ENCODE measurements around the gene HDAC4. TPM values are rescaled to one million over a fixed set of nuclear protein-coding genes. Genes with fewer than 3 reads are reported as not detected.
A peak's percentile ranks its signal among the peaks of the same experiment; 100 is the strongest.

Gene HDAC4
- total and polyA plus RNA-seq, 2 donors (not counting 1 experiment from before 2014, with no cell fraction given) = 13.5 to 46.0 TPM

DNA sequence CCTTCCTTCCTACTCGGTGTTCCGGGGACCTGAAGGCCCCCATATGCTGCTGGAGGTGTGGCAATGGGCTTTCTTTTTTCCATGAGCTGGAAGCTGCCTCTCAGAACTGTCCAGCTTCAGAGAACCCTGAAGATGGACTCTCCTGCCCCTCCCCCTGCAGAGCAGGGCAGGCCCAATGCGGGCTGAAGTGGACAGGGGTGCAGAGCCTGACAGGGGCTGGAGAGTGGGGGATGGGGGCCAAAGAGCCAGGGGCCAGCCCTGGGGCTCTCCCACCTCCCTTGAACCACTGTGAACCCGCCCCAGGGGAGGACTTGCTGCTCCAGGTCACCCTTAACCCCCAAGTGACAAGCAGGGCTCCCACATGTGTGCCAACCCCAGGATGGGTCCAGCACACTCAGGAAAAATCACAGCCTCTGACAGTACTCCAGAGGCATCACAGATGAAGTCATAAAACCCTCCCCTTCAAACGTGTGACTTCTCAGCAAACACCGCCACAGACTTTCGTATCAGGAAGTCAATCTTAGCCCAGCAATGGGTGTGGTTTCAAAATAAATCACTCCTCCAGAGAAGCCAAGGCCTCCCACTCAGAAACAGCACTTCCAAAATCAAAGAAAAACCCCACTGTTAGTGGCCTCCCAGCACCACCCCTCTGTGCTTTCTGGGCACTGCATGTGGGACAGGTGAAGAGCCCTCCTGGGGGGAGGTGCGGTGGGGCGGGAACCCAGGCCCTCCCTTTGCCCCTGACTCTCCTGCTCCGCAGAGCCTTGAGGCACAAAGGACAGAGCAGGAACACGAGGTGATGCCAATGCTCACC lies 135.8 kb downstream of the HDAC4 start:
- H3K36me3 ChIP-seq (replicated peaks in 1 of 2; ENCODE audit: control extremely low read depth in 1 of 2, control insufficient read depth in 1 of 2, extremely low read depth in 1 of 2, insufficient read depth in 2 of 2, low read length in 1 of 2) = peaks cover 0 to 3% of the 10 kb centered on the region in 2 experiments
- H3K4me3 ChIP-seq (ENCODE audit: control extremely low read depth in 1 of 5, extremely low read depth in 1 of 5, insufficient read depth in 1 of 5, low read depth in 2 of 5, low read length in 4 of 5) = no peak overlapping the region
- 37% methylated on average over 11 of the region's 11 CpGs for WGBS (ENCODE audit: insufficient coverage)
- H3K27me3 ChIP-seq (replicated peaks in 1 of 4; ENCODE audit: control extremely low read depth in 1 of 4, control insufficient read depth in 3 of 4, insufficient read depth in 4 of 4, low read length in 3 of 4) = peaks cover 0 to 95% (median 33%) of the 10 kb centered on the region in 4 experiments
- H3K79me2 ChIP-seq (ENCODE audit: control insufficient read depth, insufficient read depth, low read length) = peaks cover 86% of the 10 kb centered on the region
- peak overlapping the region; percentile 71 for H3K4me3 Mint-ChIP-seq
- no peak overlapping the region for H3K27ac ChIP-seq (ENCODE audit: low read length in 2 of 2)
- H3K27me3 Mint-ChIP-seq = peaks cover 53% of the 10 kb centered on the region
- peak overlapping the region; percentile 85 for H3K4me2 ChIP-seq (replicated peaks; ENCODE audit: low read depth, low read length, poor library complexity, severe bottlenecking)
- H2AFZ ChIP-seq (ENCODE audit: insufficient read depth, low read depth, low read length, poor library complexity, severe bottlenecking) = no peak overlapping the region
- POLR2A ChIA-PET = interaction anchor here (1.3 kb wide), 1 partner anchor 136 kb away, joined by 3 read pairs; the partner anchor contains the start of gene HDAC4
- ATAC-seq (ENCODE audit: low read depth) (peak; percentile 29), DNase-seq (peak; percentile 70)
- H4K20me1 ChIP-seq (ENCODE audit: control insufficient read depth, insufficient read depth, low read length, poor library complexity, severe bottlenecking) = peaks cover 100% of the 10 kb centered on the region
- peaks cover 64 to 74% of the 10 kb centered on the region in 2 donors for H3K4me1 ChIP-seq (ENCODE audit: control insufficient read depth in 2 of 2, insufficient read depth in 2 of 2, low read length in 2 of 2)
- H3K9ac ChIP-seq (ENCODE audit: low read length) = no peak overlapping the region
- no peak for TF ChIP-seq EZH2 (IDR thresholded peaks at IDR 0.05; ENCODE audit: borderline replicate concordance, insufficient read depth, low read depth, low read length, poor library complexity, severe bottlenecking)
- TF ChIP-seq, protein P1, sequence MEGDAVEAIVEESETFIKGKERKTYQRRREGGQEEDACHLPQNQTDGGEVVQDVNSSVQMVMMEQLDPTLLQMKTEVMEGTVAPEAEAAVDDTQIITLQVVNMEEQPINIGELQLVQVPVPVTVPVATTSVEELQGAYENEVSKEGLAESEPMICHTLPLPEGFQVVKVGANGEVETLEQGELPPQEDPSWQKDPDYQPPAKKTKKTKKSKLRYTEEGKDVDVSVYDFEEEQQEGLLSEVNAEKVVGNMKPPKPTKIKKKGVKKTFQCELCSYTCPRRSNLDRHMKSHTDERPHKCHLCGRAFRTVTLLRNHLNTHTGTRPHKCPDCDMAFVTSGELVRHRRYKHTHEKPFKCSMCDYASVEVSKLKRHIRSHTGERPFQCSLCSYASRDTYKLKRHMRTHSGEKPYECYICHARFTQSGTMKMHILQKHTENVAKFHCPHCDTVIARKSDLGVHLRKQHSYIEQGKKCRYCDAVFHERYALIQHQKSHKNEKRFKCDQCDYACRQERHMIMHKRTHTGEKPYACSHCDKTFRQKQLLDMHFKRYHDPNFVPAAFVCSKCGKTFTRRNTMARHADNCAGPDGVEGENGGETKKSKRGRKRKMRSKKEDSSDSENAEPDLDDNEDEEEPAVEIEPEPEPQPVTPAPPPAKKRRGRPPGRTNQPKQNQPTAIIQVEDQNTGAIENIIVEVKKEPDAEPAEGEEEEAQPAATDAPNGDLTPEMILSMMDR (IDR thresholded peaks at IDR 0.05) = no peak
- intact Hi-C loops (cut with micrococcal nuclease) = loop anchor here (5.0 kb wide), 1 partner anchor 117 kb away; no protein-coding TSS in a partner anchor
- H3K9me3 Mint-ChIP-seq (ENCODE audit: insufficient read depth) = no peaks in the 10 kb centered on the region
- peaks cover 0 to 36% (median 0%) of the 10 kb centered on the region in 3 donors for H3K9me3 ChIP-seq (ENCODE audit: control extremely low read depth in 1 of 3, control insufficient read depth in 2 of 3, insufficient read depth in 1 of 3, low read length in 2 of 3)
- CTCF ChIA-PET = interaction anchor here (1.0 kb wide), 1 partner anchor 12 kb away, joined by 3 read pairs; no protein-coding TSS in a partner anchor
- peak overlapping the region; percentile 41 for H3K27ac Mint-ChIP-seq
- H3K4me1 Mint-ChIP-seq = peaks cover 66% of the 10 kb centered on the region

DNA sequence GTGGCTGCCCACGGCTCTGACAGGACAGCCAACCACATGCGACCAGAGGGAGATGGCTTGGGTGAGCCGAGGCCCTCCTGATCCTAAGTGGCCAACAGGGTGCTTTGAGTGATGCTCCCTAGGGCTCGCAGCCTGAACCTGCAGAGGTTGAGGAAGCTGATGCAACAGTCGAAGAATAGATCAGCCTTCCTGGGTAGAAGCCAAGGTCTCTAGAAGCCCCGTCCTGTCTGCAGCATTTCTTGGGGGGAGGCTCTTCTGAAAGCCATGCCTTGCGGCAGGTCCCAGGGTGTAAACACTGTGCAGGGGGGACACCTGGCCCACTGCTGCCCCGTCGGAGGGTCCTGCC lies 136.4 kb downstream of the HDAC4 start:
- intact Hi-C loops (cut with micrococcal nuclease) = no loop called here
- Histone ChIP-seq H3K79me2 (ENCODE audit: control insufficient read depth, insufficient read depth, low read length) (peaks cover 87% of the 10 kb centered on the region), H2AFZ (ENCODE audit: insufficient read depth, low read depth, low read length, poor library complexity, severe bottlenecking) (no peak overlapping the region), H3K4me1 (ENCODE audit: control insufficient read depth in 2 of 2, insufficient read depth in 2 of 2, low read length in 2 of 2) (peaks cover 69 to 76% of the 10 kb centered on the region in 2 donors), H3K9ac (ENCODE audit: low read length) (no peak overlapping the region), H4K20me1 (ENCODE audit: control insufficient read depth, insufficient read depth, low read length, poor library complexity, severe bottlenecking) (peaks cover 100% of the 10 kb centered on the region), H3K4me3 (ENCODE audit: control extremely low read depth in 1 of 5, extremely low read depth in 1 of 5, insufficient read depth in 1 of 5, low read depth in 2 of 5, low read length in 4 of 5) (no peak overlapping the region), H3K27me3 (replicated peaks in 1 of 4; ENCODE audit: control extremely low read depth in 1 of 4, control insufficient read depth in 3 of 4, insufficient read depth in 4 of 4, low read length in 3 of 4) (peaks cover 0 to 94% (median 32%) of the 10 kb centered on the region in 4 experiments), H3K9me3 (ENCODE audit: control extremely low read depth in 1 of 3, control insufficient read depth in 2 of 3, insufficient read depth in 1 of 3, low read length in 2 of 3) (peaks cover 0 to 36% (median 0%) of the 10 kb centered on the region in 3 donors), H3K4me2 (replicated peaks; ENCODE audit: low read depth, low read length, poor library complexity, severe bottlenecking) (peak overlapping the region; percentile 85), H3K36me3 (replicated peaks in 1 of 2; ENCODE audit: control extremely low read depth in 1 of 2, control insufficient read depth in 1 of 2, extremely low read depth in 1 of 2, insufficient read depth in 2 of 2, low read length in 1 of 2) (peaks cover 0 to 3% of the 10 kb centered on the region in 2 experiments), H3K27ac (ENCODE audit: low read length in 2 of 2) (no peak overlapping the region)
- Mint-ChIP-seq H3K9me3 (ENCODE audit: insufficient read depth) (no peaks in the 10 kb centered on the region), H3K4me1 (peaks cover 69% of the 10 kb centered on the region), H3K27me3 (peaks cover 48% of the 10 kb centered on the region), H3K27ac (no peak overlapping the region), H3K4me3 (peak overlapping the region; percentile 23)
- CTCF ChIA-PET = interaction anchor here (1.0 kb wide), 1 partner anchor 12 kb away, joined by 3 read pairs; no protein-coding TSS in a partner anchor
- ATAC-seq (ENCODE audit: low read depth) (no peak), DNase-seq (no peak)
- POLR2A ChIA-PET = interaction anchor here (1.3 kb wide), 1 partner anchor 137 kb away, joined by 3 read pairs; the partner anchor contains the start of gene HDAC4
- WGBS (ENCODE audit: insufficient coverage) = 20% methylated on average over 9 of the region's 9 CpGs
- TF ChIP-seq, protein P1 (IDR thresholded peaks at IDR 0.05) = no peak
- no peak for TF ChIP-seq EZH2 (IDR thresholded peaks at IDR 0.05; ENCODE audit: borderline replicate concordance, insufficient read depth, low read depth, low read length, poor library complexity, severe bottlenecking)
